HepG2 (cell line): Measurements from ENCODE around the gene RALBP1. TPM values are rescaled to one million over a fixed set of nuclear protein-coding genes. Genes with fewer than 3 reads are reported as not detected.

Experiments
- ATAC-seq: fragments of 200-7000 bp; cut with Tn5 transposase; 3 replicates; pipeline ENCODE4 v1.9.1; 2020; ENCODE audit warnings: mild to moderate bottlenecking, moderate library complexity
- BruUV-seq: library from RNA; stranded (reverse); fragments of 400-500 nt; replicated peaks from 2 replicates; lab custom pipeline; 2021; lab: Mats Ljungman, UMichigan
- CTCF ChIA-PET: fragments of 300-600 bp; formaldehyde crosslinking; extraction: SDS; loops from one replicate; lab custom pipeline; 2021; ENCODE audit warnings: low total read pairs, inconsistent platforms, low intra/inter-chr PET ratio; lab: Yijun Ruan, JAX
- POLR2A ChIA-PET: fragments of 350-600 bp; sonication (Branson Sonifier 250); formaldehyde crosslinking; loops from one replicate; lab custom pipeline; 2020; ENCODE audit warnings: antibody characterized with exemption, inconsistent platforms; lab: Yijun Ruan, JAX
- DNase-seq: peaks from one replicate; pipeline ENCODE4 v3.0.0-alpha.2; 2015; ENCODE audit warnings: low spot score
- FAIRE-seq: peaks from 3 replicates; lab custom pipeline; 2011; peaks lifted over from hg19 to GRCh38; lab: Jason Lieb, UNC
- H2AFZ ChIP-seq: one replicate; pipeline ENCODE4 v1.6.1; 2011; ENCODE audit warnings: low read length, inconsistent platforms
- H3K27ac ChIP-seq: fragments of 300-600 bp; 3 replicates; pipeline ENCODE4 v1.8.0; 2011; ENCODE audit warnings: mixed run types, mild to moderate bottlenecking, mixed read lengths, low read length, inconsistent platforms; ENCODE audit not compliant: insufficient read depth; ENCODE audit errors: extremely low read length
- H3K27me3 ChIP-seq, 2 experiments: fragments of 200-600 bp in 1 of 2; 2 replicates in 1 of 2; 3 replicates in 1 of 2; pipeline versions ENCODE4 v1.6.0 to v1.8.0; 2011; ENCODE audit warnings: low read length in 2 of 2, mild to moderate bottlenecking in 2 of 2, moderate library complexity in 2 of 2, inconsistent platforms in 1 of 2; ENCODE audit not compliant: insufficient read depth in 2 of 2, control insufficient read depth in 1 of 2
- H3K36me3 ChIP-seq, 2 experiments: fragments of 200-600 bp in 1 of 2; replicated peaks in 1 of 2; 2 replicates in 1 of 2; 3 replicates in 1 of 2; pipeline versions ENCODE4 v1.5.1 to v1.8.0; 2011; ENCODE audit warnings: low read length in 2 of 2, inconsistent platforms in 1 of 2; ENCODE audit not compliant: insufficient read depth in 2 of 2, control insufficient read depth in 1 of 2
- H3K4me1 ChIP-seq: 2 replicates; pipeline ENCODE4 v1.5.1; 2012; ENCODE audit warnings: low read length, inconsistent platforms; ENCODE audit not compliant: insufficient read depth
- H3K4me2 ChIP-seq: 2 replicates; pipeline ENCODE4 v1.6.0; 2011; ENCODE audit warnings: low read depth, low read length, inconsistent platforms
- H3K4me3 ChIP-seq, 3 experiments: fragments of 200-600 bp in 1 of 3; sonication (generic), shearing (Covaris generic) in 1 of 3; replicated peaks in 1 of 3; 2 replicates each; pipeline ENCODE4 v1.5.1; 2011 to 2016; ENCODE audit warnings: low read length in 3 of 3, inconsistent platforms in 2 of 3, low read depth in 2 of 3, mild to moderate bottlenecking in 2 of 3, control low read depth in 1 of 3, mixed read lengths in 1 of 3; ENCODE audit not compliant: insufficient read depth in 1 of 3
- H3K79me2 ChIP-seq: one replicate; pipeline ENCODE4 v1.6.1; 2011; ENCODE audit warnings: low read length, inconsistent platforms; ENCODE audit not compliant: insufficient read depth
- H3K9ac ChIP-seq: 2 replicates; pipeline ENCODE4 v1.6.0; 2011; ENCODE audit warnings: mild to moderate bottlenecking, low read depth, low read length, inconsistent platforms; ENCODE audit not compliant: insufficient read depth
- H3K9me3 ChIP-seq: 2 replicates; pipeline ENCODE4 v1.5.1; 2012; ENCODE audit warnings: mild to moderate bottlenecking, low read length
- H4K20me1 ChIP-seq: 2 replicates; pipeline ENCODE4 v1.6.0; 2011; ENCODE audit warnings: inconsistent platforms, mild to moderate bottlenecking, low read length, moderate library complexity; ENCODE audit not compliant: insufficient read depth
- E2F5 ChIP-seq: sonication (generic); formaldehyde crosslinking; conservative IDR thresholded peaks from 2 replicates; pipeline ENCODE4 v1.4.0; 2020; ENCODE audit warnings: missing genetic modification reagents
- HMGXB4 ChIP-seq, 2 experiments: sonication (generic) in 1 of 2; formaldehyde crosslinking in 1 of 2; IDR thresholded peaks; 2 replicates each; pipeline versions ENCODE4 v1.4.0 to v1.6.1; 2018 to 2020; ENCODE audit warnings: missing genetic modification reagents in 2 of 2, borderline replicate concordance in 1 of 2, low read depth in 1 of 2, mild to moderate bottlenecking in 1 of 2, missing biosample characterization in 1 of 2
- PHB2 ChIP-seq: fragments of 450-650 bp; IDR thresholded peaks from 2 replicates; pipeline ENCODE4 v1.6.1; 2018; ENCODE audit not compliant: partially characterized antibody
- POGZ ChIP-seq: sonication (generic); formaldehyde crosslinking; IDR thresholded peaks from 2 replicates; pipeline ENCODE4 v1.4.0; 2020; ENCODE audit warnings: mild to moderate bottlenecking, missing genetic modification reagents
- RAD21 ChIP-seq: fragments of 450-650 bp; formaldehyde crosslinking; IDR thresholded peaks from 2 replicates; pipeline ENCODE4 v1.5.0; 2020; ENCODE audit warnings: mild to moderate bottlenecking
- SMC3 ChIP-seq: IDR thresholded peaks from 2 replicates; pipeline ENCODE4 v1.6.1; 2011; ENCODE audit warnings: low read length, improper control_type of control experiment
- STAG1 ChIP-seq: sonication (generic); formaldehyde crosslinking; IDR thresholded peaks from 2 replicates; pipeline ENCODE4 v1.4.0; 2020; ENCODE audit warnings: missing genetic modification reagents
- ZFP36 ChIP-seq: fragments of 150-350 bp; IDR thresholded peaks from 2 replicates; pipeline ENCODE4 v1.6.1; 2018; ENCODE audit warnings: borderline replicate concordance, low read length, low read depth; ENCODE audit not compliant: partially characterized antibody
- ZNF17 ChIP-seq: sonication (generic); formaldehyde crosslinking; IDR thresholded peaks from 2 replicates; pipeline ENCODE4 v1.5.0; 2020; ENCODE audit warnings: mild to moderate bottlenecking, missing genetic modification reagents
- ZNF629 ChIP-seq: sonication (generic); formaldehyde crosslinking; conservative IDR thresholded peaks from 2 replicates; pipeline ENCODE4 v1.5.0; 2020; ENCODE audit warnings: missing genetic modification reagents
- ZNF670 ChIP-seq: sonication (generic); formaldehyde crosslinking; IDR thresholded peaks from 2 replicates; pipeline ENCODE4 v1.8.0; 2022; ENCODE audit warnings: mild to moderate bottlenecking, missing genetic modification reagents, borderline replicate concordance
- ZXDC ChIP-seq: sonication (generic); formaldehyde crosslinking; IDR thresholded peaks from 2 replicates; pipeline ENCODE4 v1.5.0; 2020; ENCODE audit warnings: mild to moderate bottlenecking, missing genetic modification reagents
- WGBS: methylation state at CpG from one replicate; pipeline ENCODE4 v1.1.6; 2017; ENCODE audit warnings: low lambda C conversion rate; 5-methylcytosine and 5-hydroxymethylcytosine counted together
- in situ Hi-C: cut with HindIII; loops from 2 replicates; pipeline ENCODE4 v1.10.0; 2017; ENCODE audit warnings: low pct_unique_long_range_greater_than_20kb; ENCODE audit not compliant: extremely low pct_ligation_motif_present
- intact Hi-C: fragments of 100-400 bp; cut with micrococcal nuclease; formaldehyde crosslinking; loops from one replicate; pipeline ENCODE4 v1.10.0; 2022; ENCODE audit not compliant: unreplicated experiment
- polyA plus RNA-seq, 8 experiments: library from polyadenylated mRNA; depleted of rRNA in 3 of 8; stranded (reverse) in 7 of 8; unstranded in 1 of 8; fragments of >200 nt; fragmentation: Illumina TruSeq in 4 of 8; extraction: Trizol in 4 of 8; gene quantifications; 2 replicates each; pipeline versions ENCODE4 v1.2.1 to v1.2.3, GENCODE V29; 2011 to 2016; ENCODE audit warnings: low read depth in 4 of 8, missing spikeins in 1 of 8, mixed read lengths in 1 of 8; ENCODE audit not compliant: insufficient read depth in 1 of 8
- total RNA-seq, 5 experiments: library from RNA; depleted of rRNA; stranded (reverse); fragments of >200 nt; fragmentation: Illumina TruSeq; extraction: Trizol; gene quantifications; 2 replicates each; pipeline ENCODE4 v1.2.3, GENCODE V29; 2016; ENCODE audit warnings: low read depth in 1 of 5
- TF ChIP-seq, protein P1 (sequence below): sonication (generic); formaldehyde crosslinking; IDR thresholded peaks from 2 replicates; pipeline ENCODE4 v1.4.0; 2020; ENCODE audit warnings: mild to moderate bottlenecking, missing genetic modification reagents
- TF ChIP-seq, protein P2 (sequence below): sonication (generic); formaldehyde crosslinking; IDR thresholded peaks from 2 replicates; pipeline ENCODE4 v1.5.0; 2020; ENCODE audit warnings: mild to moderate bottlenecking, missing genetic modification reagents, moderate library complexity

RALBP1 gene
- total and polyA plus RNA-seq, 2 of the 13 experiments (the other 11 are each of a cell fraction or from before 2014, with no cell fraction given) = 24.5 to 33.1 TPM

GRCh38 chr18:9516437-9517064, 41.2 kb downstream of the RALBP1 start:
- in situ Hi-C loops (no loop called here), intact Hi-C loops (loop anchor here (5.0 kb wide), 2 partner anchors 94 to 179 kb away; no protein-coding TSS in a partner anchor)
- ATAC-seq (no peak), DNase-seq (peak; percentile 14), FAIRE-seq (peak; percentile 18)
- no peak overlapping the region for H2AFZ ChIP-seq
- H3K27me3 ChIP-seq = no peaks in the 10 kb centered on the region
- no peak overlapping the region for H3K9ac ChIP-seq
- POLR2A ChIA-PET = no interaction called here
- no TSS peak for BruUV-seq
- H4K20me1 ChIP-seq = no peaks in the 10 kb centered on the region
- no peak overlapping the region for H3K27ac ChIP-seq
- no peak overlapping the region for H3K4me2 ChIP-seq
- CTCF ChIA-PET = interaction anchor here (0.8 kb wide), 1 partner anchor 443 kb away, joined by 4 read pairs; no protein-coding TSS in a partner anchor
- WGBS = 72% methylated on average over 4 of the region's 4 CpGs
- H3K4me3 ChIP-seq = no peak overlapping the region
- peaks cover 2 to 14% of the 10 kb centered on the region in 2 experiments; a peak in 4 of 5 replicates for H3K36me3 ChIP-seq
- TF ChIP-seq E2F5 (no peak), HMGXB4 (CRISPR knock-in tag; IDR thresholded peaks at IDR 0.05; ENCODE audit: borderline replicate concordance in 1 of 2, low read depth in 1 of 2) (no peak), RAD21 (CRISPR knock-in tag) (peak; percentile 56; the same call in 1 of the 2 replicates), SMC3 (peak; percentile 83), ZNF670 (no peak), ZFP36 (no peak), ZNF629 (CRISPR knock-in tag) (peak; percentile 87), ZNF17 (CRISPR knock-in tag) (no peak), PHB2 (no peak), STAG1 (CRISPR knock-in tag) (peak; percentile 82), POGZ (CRISPR knock-in tag) (peak; percentile 40; the same call in 1 of the 2 replicates), ZXDC (CRISPR knock-in tag) (no peak)
- TF ChIP-seq, protein P1, sequence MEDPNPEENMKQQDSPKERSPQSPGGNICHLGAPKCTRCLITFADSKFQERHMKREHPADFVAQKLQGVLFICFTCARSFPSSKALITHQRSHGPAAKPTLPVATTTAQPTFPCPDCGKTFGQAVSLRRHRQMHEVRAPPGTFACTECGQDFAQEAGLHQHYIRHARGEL (CRISPR knock-in tag) = peak; percentile 99
- TF ChIP-seq, protein P2, sequence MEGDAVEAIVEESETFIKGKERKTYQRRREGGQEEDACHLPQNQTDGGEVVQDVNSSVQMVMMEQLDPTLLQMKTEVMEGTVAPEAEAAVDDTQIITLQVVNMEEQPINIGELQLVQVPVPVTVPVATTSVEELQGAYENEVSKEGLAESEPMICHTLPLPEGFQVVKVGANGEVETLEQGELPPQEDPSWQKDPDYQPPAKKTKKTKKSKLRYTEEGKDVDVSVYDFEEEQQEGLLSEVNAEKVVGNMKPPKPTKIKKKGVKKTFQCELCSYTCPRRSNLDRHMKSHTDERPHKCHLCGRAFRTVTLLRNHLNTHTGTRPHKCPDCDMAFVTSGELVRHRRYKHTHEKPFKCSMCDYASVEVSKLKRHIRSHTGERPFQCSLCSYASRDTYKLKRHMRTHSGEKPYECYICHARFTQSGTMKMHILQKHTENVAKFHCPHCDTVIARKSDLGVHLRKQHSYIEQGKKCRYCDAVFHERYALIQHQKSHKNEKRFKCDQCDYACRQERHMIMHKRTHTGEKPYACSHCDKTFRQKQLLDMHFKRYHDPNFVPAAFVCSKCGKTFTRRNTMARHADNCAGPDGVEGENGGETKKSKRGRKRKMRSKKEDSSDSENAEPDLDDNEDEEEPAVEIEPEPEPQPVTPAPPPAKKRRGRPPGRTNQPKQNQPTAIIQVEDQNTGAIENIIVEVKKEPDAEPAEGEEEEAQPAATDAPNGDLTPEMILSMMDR = peak; percentile 79
- H3K79me2 ChIP-seq = no peaks in the 10 kb centered on the region
- H3K4me1 ChIP-seq = peaks cover 17% of the 10 kb centered on the region
- no peaks in the 10 kb centered on the region for H3K9me3 ChIP-seq
